Calu3 (cell line): Measurements from ENCODE around the gene MOB1B. TPM values are rescaled to one million over a fixed set of nuclear protein-coding genes. Genes with fewer than 3 reads are reported as not detected.

ENCODE experiments used
- BruUV-seq: library from RNA; stranded (reverse); fragments of 400-500 nt; replicated peaks from 2 replicates; lab custom pipeline; 2021; lab: Mats Ljungman, UMichigan
- CTCF ChIA-PET: fragments of 300-600 bp; sonication (Branson Sonifier 250); formaldehyde crosslinking; loops from one replicate; lab custom pipeline; 2022; ENCODE audit warnings: antibody characterized with exemption; lab: Charles Lee
- DNase-seq: peaks from one replicate; pipeline ENCODE4 v3.0.0; 2022
- H3K27ac Mint-ChIP-seq: one replicate; pipeline ENCODE4 v1.8.0; 2022; ENCODE audit warnings: mixed read lengths; ENCODE audit not compliant: unreplicated experiment
- H3K27me3 Mint-ChIP-seq: one replicate; pipeline ENCODE4 v1.8.0; 2022; ENCODE audit warnings: mixed read lengths; ENCODE audit not compliant: unreplicated experiment
- H3K36me3 Mint-ChIP-seq: one replicate; pipeline ENCODE4 v1.8.0; 2022; ENCODE audit warnings: mild to moderate bottlenecking, moderate library complexity, mixed read lengths; ENCODE audit not compliant: insufficient read depth, unreplicated experiment
- H3K4me1 Mint-ChIP-seq: one replicate; pipeline ENCODE4 v1.8.0; 2022; ENCODE audit warnings: mild to moderate bottlenecking, low read depth, mixed read lengths; ENCODE audit not compliant: unreplicated experiment
- H3K4me3 Mint-ChIP-seq: one replicate; pipeline ENCODE4 v1.8.0; 2022; ENCODE audit warnings: mild to moderate bottlenecking, low read depth, moderate library complexity, mixed read lengths; ENCODE audit not compliant: unreplicated experiment
- H3K9me3 Mint-ChIP-seq: one replicate; pipeline ENCODE4 v1.8.0; 2022; ENCODE audit warnings: low read depth, mixed read lengths; ENCODE audit not compliant: unreplicated experiment
- CTCF ChIP-seq: fragments of 200-600 bp; IDR thresholded peaks from one replicate; pipeline ENCODE4 v1.8.0; 2022; ENCODE audit warnings: antibody characterized with exemption; ENCODE audit not compliant: unreplicated experiment
- intact Hi-C: fragments of 100-400 bp; cut with micrococcal nuclease; formaldehyde crosslinking; loops from one replicate; pipeline ENCODE4 v1.10.0; 2022; ENCODE audit not compliant: unreplicated experiment
- total RNA-seq: library from RNA; stranded (reverse); gene quantifications from 2 replicates; pipeline ENCODE4 v1.2.3, GENCODE V29; 2022

MOB1B gene
- total RNA-seq, 1 experiment from 2014 or later: 13.3 TPM

- TF ChIP-seq CTCF: no peak
- Mint-ChIP-seq H3K36me3 (no peaks in the 10 kb centered on the region), H3K27me3 (no peaks in the 10 kb centered on the region), H3K27ac (no peak overlapping the region), H3K4me3 (no peak overlapping the region), H3K9me3 (no peaks in the 10 kb centered on the region), H3K4me1 (no peaks in the 10 kb centered on the region)
- CTCF ChIA-PET: no interaction called here
- intact Hi-C loops: no loop called here
- no peak for DNase-seq
- BruUV-seq: no TSS peak
These were observed 12.5 kb downstream of the MOB1B start for GRCh38 chr4:70914631-70915030.

GRCh38 chr4:70915036-70915815, 13.1 kb downstream of the MOB1B start:
- CTCF ChIA-PET: no interaction called here
- intact Hi-C loops: no loop called here

GRCh38 chr4:70915874-70916559, 13.8 kb downstream of the MOB1B start:
- no peaks in the 10 kb centered on the region for H3K36me3 Mint-ChIP-seq
- no peaks in the 10 kb centered on the region for H3K27me3 Mint-ChIP-seq
- CTCF ChIA-PET: no interaction called here
- DNase-seq: no peak
- no peak for TF ChIP-seq CTCF
- peaks cover 3% of the 10 kb centered on the region for H3K9me3 Mint-ChIP-seq
- intact Hi-C loops: no loop called here
- no peaks in the 10 kb centered on the region for H3K4me1 Mint-ChIP-seq
- no TSS peak for BruUV-seq
- H3K27ac Mint-ChIP-seq: no peak overlapping the region
- no peak overlapping the region for H3K4me3 Mint-ChIP-seq

More at GRCh38 chr4:70915036-70915815, 13.1 kb downstream of the MOB1B start:
- no peaks in the 10 kb centered on the region for H3K36me3 Mint-ChIP-seq
- H3K4me1 Mint-ChIP-seq: no peaks in the 10 kb centered on the region
- no peaks in the 10 kb centered on the region for H3K27me3 Mint-ChIP-seq
- no peak for TF ChIP-seq CTCF
- no peak overlapping the region for H3K4me3 Mint-ChIP-seq
- no TSS peak for BruUV-seq
- no peak overlapping the region for H3K27ac Mint-ChIP-seq
- no peak for DNase-seq
- peaks cover 2% of the 10 kb centered on the region for H3K9me3 Mint-ChIP-seq

GRCh38 chr4:70920592-70920991, 18.4 kb downstream of the MOB1B start:
- intact Hi-C loops: no loop called here
- no peak for TF ChIP-seq CTCF
- Mint-ChIP-seq H3K9me3 (peaks cover 3% of the 10 kb centered on the region), H3K4me1 (no peaks in the 10 kb centered on the region), H3K36me3 (no peaks in the 10 kb centered on the region), H3K4me3 (no peak overlapping the region), H3K27ac (no peak overlapping the region), H3K27me3 (no peaks in the 10 kb centered on the region)
- DNase-seq: no peak
- no TSS peak for BruUV-seq
- CTCF ChIA-PET: no interaction called here
